MCF 10A (cell line): Measurements from ENCODE around the gene COL13A1. TPM values are rescaled to one million over a fixed set of nuclear protein-coding genes. Genes with fewer than 3 reads are reported as not detected.

Experiments
- BruUV-seq: library from RNA; stranded (reverse); fragments of 400-500 nt; replicated peaks from 2 replicates; lab custom pipeline; 2021; lab: Mats Ljungman, UMichigan
- CTCF ChIA-PET: fragments of 300-600 bp; sonication (Branson Sonifier 250); formaldehyde crosslinking; extraction: SDS; loops from one replicate; lab custom pipeline; 2021; ENCODE audit warnings: antibody characterized with exemption, inconsistent platforms; lab: Yijun Ruan, JAX
- POLR2A ChIA-PET: fragments of 300-600, 350-650 bp; sonication (Branson Sonifier 250); formaldehyde crosslinking; extraction: SDS; loops from one replicate; lab custom pipeline; 2020; ENCODE audit warnings: antibody characterized with exemption, inconsistent platforms; lab: Yijun Ruan, JAX
- DNase-seq: peaks from one replicate; pipeline ENCODE4 v3.0.0-alpha.2; 2018; ENCODE audit not compliant: unreplicated experiment
- H3K27ac Mint-ChIP-seq: one replicate; pipeline ENCODE4 v1.8.0; 2022; ENCODE audit warnings: mild to moderate bottlenecking, low read depth, mixed read lengths; ENCODE audit not compliant: unreplicated experiment
- H3K27me3 Mint-ChIP-seq: one replicate; pipeline ENCODE4 v1.8.0; 2022; ENCODE audit warnings: mixed read lengths; ENCODE audit not compliant: insufficient read depth, unreplicated experiment
- H3K36me3 Mint-ChIP-seq: one replicate; pipeline ENCODE4 v1.8.0; 2022; ENCODE audit warnings: mild to moderate bottlenecking, moderate library complexity, mixed read lengths; ENCODE audit not compliant: insufficient read depth, unreplicated experiment
- H3K4me1 Mint-ChIP-seq: one replicate; pipeline ENCODE4 v1.8.0; 2022; ENCODE audit warnings: mixed read lengths; ENCODE audit not compliant: insufficient read depth, unreplicated experiment
- H3K4me3 Mint-ChIP-seq: one replicate; pipeline ENCODE4 v1.8.0; 2022; ENCODE audit warnings: mild to moderate bottlenecking, moderate library complexity, mixed read lengths; ENCODE audit not compliant: unreplicated experiment
- H3K9me3 Mint-ChIP-seq: one replicate; pipeline ENCODE4 v1.8.0; 2022; ENCODE audit warnings: mixed read lengths; ENCODE audit not compliant: unreplicated experiment
- CTCF ChIP-seq: fragments of 200-600 bp; IDR thresholded peaks from one replicate; pipeline ENCODE4 v1.8.0; 2022; ENCODE audit warnings: antibody characterized with exemption, mild to moderate bottlenecking; ENCODE audit not compliant: unreplicated experiment
- intact Hi-C: fragments of 100-400 bp; cut with micrococcal nuclease; formaldehyde crosslinking; loops from 2 replicates; pipeline ENCODE4 v1.14.1; 2022
- total RNA-seq: library from RNA; stranded (reverse); gene quantifications from 2 replicates; pipeline ENCODE4 v1.2.3, GENCODE V29; 2022

The COL13A1 gene
- total RNA-seq, 1 experiment from 2014 or later = 0.47 TPM

GRCh38 chr10:69789164-69789576 lies 12.5 kb upstream of the COL13A1 start:
- peak; percentile 73 for TF ChIP-seq CTCF
- no peaks in the 10 kb centered on the region for H3K4me1 Mint-ChIP-seq
- no peak for DNase-seq
- H3K4me3 Mint-ChIP-seq = no peak overlapping the region
- no peak overlapping the region for H3K27ac Mint-ChIP-seq
- H3K36me3 Mint-ChIP-seq = no peaks in the 10 kb centered on the region
- peaks cover 34% of the 10 kb centered on the region for H3K27me3 Mint-ChIP-seq
- BruUV-seq = no TSS peak
- POLR2A ChIA-PET = no interaction called here
- H3K9me3 Mint-ChIP-seq = peaks cover 8% of the 10 kb centered on the region
- CTCF ChIA-PET = interaction anchor here (0.6 to 5.5 kb wide), 17 partner anchors 9 to 588 kb away, joined by 3 to 75 read pairs (median 3); partner anchors contain the start of gene FAM241B
- intact Hi-C loops = loop anchor here (5.0 kb wide), 1 partner anchor 168 kb away; no protein-coding TSS in a partner anchor

- ChIA-PET POLR2A (no interaction called here), CTCF (no interaction called here)
- BruUV-seq = no TSS peak
- H3K27me3 Mint-ChIP-seq = peaks cover 22% of the 10 kb centered on the region
- intact Hi-C loops = no loop called here
- H3K9me3 Mint-ChIP-seq = peaks cover 8% of the 10 kb centered on the region
- H3K27ac Mint-ChIP-seq = no peak overlapping the region
- no peak overlapping the region for H3K4me3 Mint-ChIP-seq
- H3K4me1 Mint-ChIP-seq = no peaks in the 10 kb centered on the region
- no peak for TF ChIP-seq CTCF
- no peaks in the 10 kb centered on the region for H3K36me3 Mint-ChIP-seq
- DNase-seq = no peak
Measured at GRCh38 chr10:69791812-69792211, 9.9 kb upstream of the COL13A1 start.

GRCh38 chr10:69792341-69792740 lies 9.4 kb upstream of the COL13A1 start:
- Mint-ChIP-seq H3K4me1 (peaks cover 2% of the 10 kb centered on the region), H3K36me3 (no peaks in the 10 kb centered on the region), H3K27ac (no peak overlapping the region), H3K4me3 (no peak overlapping the region), H3K9me3 (peaks cover 8% of the 10 kb centered on the region), H3K27me3 (peaks cover 22% of the 10 kb centered on the region)
- no peak for DNase-seq
- ChIA-PET CTCF (interaction anchor here (0.8 kb wide), 1 partner anchor 109 kb away, joined by 3 read pairs; no protein-coding TSS in a partner anchor), POLR2A (no interaction called here)
- no TSS peak for BruUV-seq
- intact Hi-C loops = no loop called here
- no peak for TF ChIP-seq CTCF

- no peak for DNase-seq
- Mint-ChIP-seq H3K36me3 (no peaks in the 10 kb centered on the region), H3K4me3 (no peak overlapping the region), H3K27me3 (peaks cover 22% of the 10 kb centered on the region), H3K9me3 (peaks cover 8% of the 10 kb centered on the region), H3K27ac (no peak overlapping the region), H3K4me1 (peaks cover 12% of the 10 kb centered on the region)
- intact Hi-C loops = no loop called here
- ChIA-PET POLR2A (no interaction called here), CTCF (no interaction called here)
- TF ChIP-seq CTCF = no peak
- BruUV-seq = no TSS peak
Measured at GRCh38 chr10:69794673-69795072, 7.0 kb upstream of the COL13A1 start.
